ENCODE results near the gene IBSP.
A peak's percentile ranks its signal among the peaks of the same experiment; 100 is the strongest.

Gene IBSP

DNA sequence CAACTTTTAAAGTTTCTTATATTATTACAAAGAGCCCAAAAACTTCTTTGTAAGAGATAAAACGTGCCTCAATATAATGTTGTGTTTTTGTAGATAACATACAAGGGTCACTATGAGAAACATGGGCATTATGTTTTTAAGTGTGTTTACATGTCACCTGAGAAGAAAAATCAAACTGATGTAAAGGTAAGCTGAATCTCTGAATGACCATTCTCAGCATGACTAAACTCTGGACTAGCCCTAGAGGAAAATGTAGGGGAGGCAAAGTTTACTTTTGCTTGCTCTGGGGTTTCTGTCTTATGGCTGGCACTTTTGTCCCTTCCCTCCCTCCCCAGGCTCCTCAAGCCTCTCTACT lies 40.2 kb downstream of the IBSP start:
- H4K20me1 ChIP-seq (ENCODE audit: insufficient read depth), result no peaks in the 10 kb centered on the region
- TF ChIP-seq, protein P1, sequence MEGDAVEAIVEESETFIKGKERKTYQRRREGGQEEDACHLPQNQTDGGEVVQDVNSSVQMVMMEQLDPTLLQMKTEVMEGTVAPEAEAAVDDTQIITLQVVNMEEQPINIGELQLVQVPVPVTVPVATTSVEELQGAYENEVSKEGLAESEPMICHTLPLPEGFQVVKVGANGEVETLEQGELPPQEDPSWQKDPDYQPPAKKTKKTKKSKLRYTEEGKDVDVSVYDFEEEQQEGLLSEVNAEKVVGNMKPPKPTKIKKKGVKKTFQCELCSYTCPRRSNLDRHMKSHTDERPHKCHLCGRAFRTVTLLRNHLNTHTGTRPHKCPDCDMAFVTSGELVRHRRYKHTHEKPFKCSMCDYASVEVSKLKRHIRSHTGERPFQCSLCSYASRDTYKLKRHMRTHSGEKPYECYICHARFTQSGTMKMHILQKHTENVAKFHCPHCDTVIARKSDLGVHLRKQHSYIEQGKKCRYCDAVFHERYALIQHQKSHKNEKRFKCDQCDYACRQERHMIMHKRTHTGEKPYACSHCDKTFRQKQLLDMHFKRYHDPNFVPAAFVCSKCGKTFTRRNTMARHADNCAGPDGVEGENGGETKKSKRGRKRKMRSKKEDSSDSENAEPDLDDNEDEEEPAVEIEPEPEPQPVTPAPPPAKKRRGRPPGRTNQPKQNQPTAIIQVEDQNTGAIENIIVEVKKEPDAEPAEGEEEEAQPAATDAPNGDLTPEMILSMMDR (conservative IDR thresholded peaks at IDR 0.05; ENCODE audit: low read depth, low read length), result peak; percentile 53; the same call in 1 of the 2 replicates
- H3K36me3 ChIP-seq (ENCODE audit: insufficient read depth), result no peaks in the 10 kb centered on the region
- H3K27me3 ChIP-seq (ENCODE audit: insufficient read depth, low read depth), result no peaks in the 10 kb centered on the region
- no peak overlapping the region for H2AFZ ChIP-seq (ENCODE audit: low read depth)
- H3K27ac ChIP-seq, result no peak overlapping the region
- H3K4me2 ChIP-seq, result no peak overlapping the region
- peaks cover 14% of the 10 kb centered on the region for H3K4me1 ChIP-seq (ENCODE audit: low read depth, poor library complexity, severe bottlenecking)
- no peak overlapping the region for H3K4me3 ChIP-seq (IDR thresholded peaks at IDR 0.05; ENCODE audit: insufficient read depth, low read depth, low read length)
- H3K9ac ChIP-seq, result no peak overlapping the region
- H3K79me2 ChIP-seq (ENCODE audit: insufficient read depth, low read depth), result no peaks in the 10 kb centered on the region

- H3K27ac ChIP-seq, result no peak overlapping the region
- no peak overlapping the region for H3K4me3 ChIP-seq (IDR thresholded peaks at IDR 0.05; ENCODE audit: insufficient read depth, low read depth, low read length)
- no peaks in the 10 kb centered on the region for H4K20me1 ChIP-seq (ENCODE audit: insufficient read depth)
- no peaks in the 10 kb centered on the region for H3K27me3 ChIP-seq (ENCODE audit: insufficient read depth, low read depth)
- H2AFZ ChIP-seq (ENCODE audit: low read depth), result no peak overlapping the region
- H3K4me1 ChIP-seq (ENCODE audit: low read depth, poor library complexity, severe bottlenecking), result peaks cover 16% of the 10 kb centered on the region
- TF ChIP-seq, protein P1 (conservative IDR thresholded peaks at IDR 0.05; ENCODE audit: low read depth, low read length), result no peak
- no peaks in the 10 kb centered on the region for H3K79me2 ChIP-seq (ENCODE audit: insufficient read depth, low read depth)
- no peak overlapping the region for H3K4me2 ChIP-seq
- H3K9ac ChIP-seq, result no peak overlapping the region
- H3K36me3 ChIP-seq (ENCODE audit: insufficient read depth), result no peaks in the 10 kb centered on the region
Observed at GRCh38 chr4:87840149-87840548, 40.8 kb downstream of the IBSP start.

- peak overlapping the region; percentile 15; the same call in 1 of the 2 replicates for H2AFZ ChIP-seq (ENCODE audit: low read depth)
- no peak overlapping the region for H3K4me3 ChIP-seq (IDR thresholded peaks at IDR 0.05; ENCODE audit: insufficient read depth, low read depth, low read length)
- no peaks in the 10 kb centered on the region for H3K36me3 ChIP-seq (ENCODE audit: insufficient read depth)
- H3K4me2 ChIP-seq, result peak overlapping the region; percentile 48
- H3K4me1 ChIP-seq (ENCODE audit: low read depth, poor library complexity, severe bottlenecking), result peaks cover 20% of the 10 kb centered on the region
- no peaks in the 10 kb centered on the region for H3K79me2 ChIP-seq (ENCODE audit: insufficient read depth, low read depth)
- no peak overlapping the region for H3K9ac ChIP-seq
- H3K27me3 ChIP-seq (ENCODE audit: insufficient read depth, low read depth), result no peaks in the 10 kb centered on the region
- peak overlapping the region; percentile 15; the same call in 1 of the 2 replicates for H3K27ac ChIP-seq
- TF ChIP-seq, protein P1 (conservative IDR thresholded peaks at IDR 0.05; ENCODE audit: low read depth, low read length), result no peak
- no peaks in the 10 kb centered on the region for H4K20me1 ChIP-seq (ENCODE audit: insufficient read depth)
Observed at GRCh38 chr4:87843936-87844335, 44.6 kb downstream of the IBSP start.

DNA sequence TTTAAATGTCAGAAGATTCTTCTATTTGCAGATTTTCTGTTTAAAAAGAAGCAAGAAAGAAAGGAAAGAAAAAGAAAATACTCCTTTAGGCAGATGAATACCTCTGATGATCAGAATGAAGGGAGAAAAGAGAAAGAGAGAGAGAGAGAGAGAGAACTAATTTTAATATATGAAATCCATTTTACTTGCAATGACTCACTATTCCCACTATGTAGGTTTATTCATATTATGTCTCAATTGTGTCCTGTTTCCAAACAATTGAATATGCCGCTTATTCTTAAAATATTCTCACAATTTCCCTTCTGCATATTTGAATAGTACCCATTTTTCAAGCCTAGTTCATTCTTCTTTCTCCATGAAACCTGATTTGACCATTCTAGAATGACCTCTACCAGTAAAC lies 45.1 kb downstream of the IBSP start:
- Histone ChIP-seq H3K79me2 (ENCODE audit: insufficient read depth, low read depth) (no peaks in the 10 kb centered on the region), H3K4me1 (ENCODE audit: low read depth, poor library complexity, severe bottlenecking) (peaks cover 20% of the 10 kb centered on the region), H3K27me3 (ENCODE audit: insufficient read depth, low read depth) (no peaks in the 10 kb centered on the region), H3K4me2 (peak overlapping the region; percentile 48), H3K36me3 (ENCODE audit: insufficient read depth) (no peaks in the 10 kb centered on the region), H3K4me3 (IDR thresholded peaks at IDR 0.05; ENCODE audit: insufficient read depth, low read depth, low read length) (no peak overlapping the region), H3K27ac (peak overlapping the region; percentile 15; the same call in 1 of the 2 replicates), H2AFZ (ENCODE audit: low read depth) (peak overlapping the region; percentile 15; the same call in 1 of the 2 replicates), H4K20me1 (ENCODE audit: insufficient read depth) (no peaks in the 10 kb centered on the region), H3K9ac (no peak overlapping the region)
- TF ChIP-seq, protein P1 (conservative IDR thresholded peaks at IDR 0.05; ENCODE audit: low read depth, low read length), result no peak
